Measurements from ENCODE around the gene CCDC190.

- no peak for TF ChIP-seq CTCF (IDR thresholded peaks at IDR 0.05)
- TF ChIP-seq POLR2A (IDR thresholded peaks at IDR 0.05), result no peak
Observed at GRCh38 chr1:162859191-162859590, 1.8 kb downstream of the CCDC190 start.
